ENCODE data around the gene HABP2. TPM values are rescaled to one million over a fixed set of nuclear protein-coding genes. Genes with fewer than 3 reads are reported as not detected.
A peak's percentile ranks its signal among the peaks of the same experiment; 100 is the strongest.

HABP2 gene
- total and polyA plus RNA-seq, 2 experiments from 2014 or later: 48.3 to 102 TPM

DNA sequence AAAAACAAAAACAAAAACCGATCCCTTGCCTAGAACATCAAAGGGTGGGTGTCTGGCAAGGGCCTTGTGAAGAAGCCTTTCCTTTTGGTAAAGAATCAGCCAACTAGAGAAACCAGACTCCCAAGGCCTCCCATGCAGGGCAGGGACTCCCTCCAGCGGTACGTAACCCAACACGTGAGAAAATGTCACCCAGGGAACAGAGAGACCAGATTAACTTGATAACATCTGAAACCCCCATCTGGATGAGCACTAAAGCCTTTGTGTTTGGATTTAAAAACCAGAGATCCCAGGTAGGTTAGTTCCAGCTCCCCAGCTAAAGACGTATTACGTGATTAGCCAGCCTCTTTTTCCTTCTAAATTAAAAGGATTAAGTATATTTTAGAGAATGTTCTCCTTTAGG, 3.0 kb upstream of the HABP2 start:
- Histone ChIP-seq H3K27ac (peak overlapping the region; percentile 38), H3K27me3 (no peaks in the 10 kb centered on the region), H3K4me3 (no peak overlapping the region), H2AFZ (no peak overlapping the region), H3K36me3 (replicated peaks; ENCODE audit: insufficient read depth, low read depth) (no peaks in the 10 kb centered on the region), H4K20me1 (ENCODE audit: insufficient read depth, poor library complexity, severe bottlenecking) (no peaks in the 10 kb centered on the region), H3K4me1 (ENCODE audit: insufficient read depth) (peaks cover 22% of the 10 kb centered on the region), H3K4me2 (no peak overlapping the region), H3K79me2 (peaks cover 13% of the 10 kb centered on the region), H3K9me2 (replicated peaks; ENCODE audit: insufficient read depth) (no peaks in the 10 kb centered on the region), H3K9me3 (ENCODE audit: low read depth) (no peaks in the 10 kb centered on the region)
- 70% methylated on average over 6 of the region's 6 CpGs for WGBS (ENCODE audit: low lambda C conversion rate, missing lambda C conversion rate)
- no peak for DNase-seq (ENCODE audit: low spot score)
- no peak for TF ChIP-seq EZH2 (IDR thresholded peaks at IDR 0.05; ENCODE audit: borderline replicate concordance)
- TF ChIP-seq, protein P1, sequence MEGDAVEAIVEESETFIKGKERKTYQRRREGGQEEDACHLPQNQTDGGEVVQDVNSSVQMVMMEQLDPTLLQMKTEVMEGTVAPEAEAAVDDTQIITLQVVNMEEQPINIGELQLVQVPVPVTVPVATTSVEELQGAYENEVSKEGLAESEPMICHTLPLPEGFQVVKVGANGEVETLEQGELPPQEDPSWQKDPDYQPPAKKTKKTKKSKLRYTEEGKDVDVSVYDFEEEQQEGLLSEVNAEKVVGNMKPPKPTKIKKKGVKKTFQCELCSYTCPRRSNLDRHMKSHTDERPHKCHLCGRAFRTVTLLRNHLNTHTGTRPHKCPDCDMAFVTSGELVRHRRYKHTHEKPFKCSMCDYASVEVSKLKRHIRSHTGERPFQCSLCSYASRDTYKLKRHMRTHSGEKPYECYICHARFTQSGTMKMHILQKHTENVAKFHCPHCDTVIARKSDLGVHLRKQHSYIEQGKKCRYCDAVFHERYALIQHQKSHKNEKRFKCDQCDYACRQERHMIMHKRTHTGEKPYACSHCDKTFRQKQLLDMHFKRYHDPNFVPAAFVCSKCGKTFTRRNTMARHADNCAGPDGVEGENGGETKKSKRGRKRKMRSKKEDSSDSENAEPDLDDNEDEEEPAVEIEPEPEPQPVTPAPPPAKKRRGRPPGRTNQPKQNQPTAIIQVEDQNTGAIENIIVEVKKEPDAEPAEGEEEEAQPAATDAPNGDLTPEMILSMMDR (IDR thresholded peaks at IDR 0.05; ENCODE audit: poor library complexity): no peak
- TF ChIP-seq EZH2phosphoT487 (IDR thresholded peaks at IDR 0.05; ENCODE audit: low read depth, severe bottlenecking, unreplicated experiment): no peak

DNA sequence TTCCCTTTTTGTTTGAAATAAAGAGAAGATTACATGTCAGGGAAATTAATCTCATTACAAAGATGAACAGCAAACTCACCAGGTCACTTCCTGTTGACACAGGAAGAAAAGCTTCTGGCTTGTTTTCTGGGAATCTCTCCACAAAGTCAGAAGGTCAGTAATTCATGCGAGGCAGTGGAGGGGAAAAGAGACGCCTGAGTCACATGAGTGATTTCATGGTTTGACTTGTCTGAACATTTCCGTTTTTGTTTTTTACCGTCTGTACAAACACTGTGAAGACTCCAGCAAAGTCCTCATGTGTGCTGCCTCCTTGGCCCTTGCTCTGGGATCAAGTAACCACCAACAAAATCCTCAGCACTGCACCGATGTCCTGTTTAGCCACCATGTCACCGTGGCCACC, 2.5 kb upstream of the HABP2 start:
- H3K27ac ChIP-seq: peak overlapping the region; percentile 38

DNA sequence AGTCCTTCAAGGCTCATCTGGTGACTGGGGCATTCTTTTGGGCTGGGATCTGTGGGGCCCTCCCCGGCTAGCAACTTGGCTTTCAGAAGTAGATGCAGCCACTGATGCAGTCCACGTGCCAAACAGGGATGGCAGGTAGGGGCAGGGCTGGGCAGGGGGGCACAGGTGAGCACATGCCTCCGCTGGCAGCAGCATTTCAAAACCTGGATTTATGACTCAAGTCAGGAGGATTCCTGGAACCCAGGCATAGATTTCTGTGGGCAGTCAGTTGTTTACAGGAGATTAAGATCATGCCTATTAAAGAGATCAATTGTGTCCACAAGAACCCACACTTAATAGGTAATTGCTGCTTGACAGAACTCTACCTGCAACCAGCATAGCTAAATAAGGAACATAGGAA, 839 bp upstream of the HABP2 start:
- peaks cover 38% of the 10 kb centered on the region for H3K4me1 ChIP-seq (ENCODE audit: insufficient read depth)
- no peaks in the 10 kb centered on the region for H3K36me3 ChIP-seq (replicated peaks; ENCODE audit: insufficient read depth, low read depth)
- peak overlapping the region; percentile 78 for H3K27ac ChIP-seq
- DNase-seq (ENCODE audit: low spot score): no peak
- H3K9me2 ChIP-seq (replicated peaks; ENCODE audit: insufficient read depth): no peaks in the 10 kb centered on the region
- 57% methylated on average over 3 of the region's 3 CpGs for WGBS (ENCODE audit: low lambda C conversion rate, missing lambda C conversion rate)
- no peaks in the 10 kb centered on the region for H4K20me1 ChIP-seq (ENCODE audit: insufficient read depth, poor library complexity, severe bottlenecking)
- no peak overlapping the region for H3K4me3 ChIP-seq
- peak overlapping the region; percentile 72 for H3K4me2 ChIP-seq
- H3K9me3 ChIP-seq (ENCODE audit: low read depth): no peaks in the 10 kb centered on the region
- H3K79me2 ChIP-seq: peaks cover 22% of the 10 kb centered on the region
- H2AFZ ChIP-seq: no peak overlapping the region
- TF ChIP-seq, protein P1 (IDR thresholded peaks at IDR 0.05; ENCODE audit: poor library complexity): no peak
- TF ChIP-seq EZH2 (IDR thresholded peaks at IDR 0.05; ENCODE audit: borderline replicate concordance): no peak
- TF ChIP-seq EZH2phosphoT487 (IDR thresholded peaks at IDR 0.05; ENCODE audit: low read depth, severe bottlenecking, unreplicated experiment): no peak
- H3K27me3 ChIP-seq: no peaks in the 10 kb centered on the region

More for the DNA sequence above, 2.5 kb upstream of the HABP2 start:
- H3K27me3 ChIP-seq: no peaks in the 10 kb centered on the region
- no peaks in the 10 kb centered on the region for H4K20me1 ChIP-seq (ENCODE audit: insufficient read depth, poor library complexity, severe bottlenecking)
- no peaks in the 10 kb centered on the region for H3K9me3 ChIP-seq (ENCODE audit: low read depth)
- H3K4me3 ChIP-seq: no peak overlapping the region
- H3K9me2 ChIP-seq (replicated peaks; ENCODE audit: insufficient read depth): no peaks in the 10 kb centered on the region
- peaks cover 13% of the 10 kb centered on the region for H3K79me2 ChIP-seq
- no peaks in the 10 kb centered on the region for H3K36me3 ChIP-seq (replicated peaks; ENCODE audit: insufficient read depth, low read depth)
- no peak for DNase-seq (ENCODE audit: low spot score)
- H3K4me2 ChIP-seq: no peak overlapping the region
- H2AFZ ChIP-seq: no peak overlapping the region
- 69% methylated on average over 6 of the region's 6 CpGs for WGBS (ENCODE audit: low lambda C conversion rate, missing lambda C conversion rate)
- H3K4me1 ChIP-seq (ENCODE audit: insufficient read depth): peaks cover 27% of the 10 kb centered on the region
- TF ChIP-seq EZH2phosphoT487 (IDR thresholded peaks at IDR 0.05; ENCODE audit: low read depth, severe bottlenecking, unreplicated experiment) (no peak), EZH2 (IDR thresholded peaks at IDR 0.05; ENCODE audit: borderline replicate concordance) (no peak)
- TF ChIP-seq, protein P1 (IDR thresholded peaks at IDR 0.05; ENCODE audit: poor library complexity): no peak

- peak overlapping the region; percentile 72 for H3K4me2 ChIP-seq
These were observed 296 bp downstream of the HABP2 start for GRCh38 chr10:113553149-113553548.

More at GRCh38 chr10:113553149-113553548, 296 bp downstream of the HABP2 start:
- TF ChIP-seq EZH2 (IDR thresholded peaks at IDR 0.05; ENCODE audit: borderline replicate concordance) (no peak), EZH2phosphoT487 (IDR thresholded peaks at IDR 0.05; ENCODE audit: low read depth, severe bottlenecking, unreplicated experiment) (no peak)
- TF ChIP-seq, protein P1 (IDR thresholded peaks at IDR 0.05; ENCODE audit: poor library complexity): no peak
- Histone ChIP-seq H4K20me1 (ENCODE audit: insufficient read depth, poor library complexity, severe bottlenecking) (no peaks in the 10 kb centered on the region), H3K36me3 (replicated peaks; ENCODE audit: insufficient read depth, low read depth) (no peaks in the 10 kb centered on the region), H3K79me2 (peaks cover 34% of the 10 kb centered on the region), H2AFZ (no peak overlapping the region), H3K27ac (peak overlapping the region; percentile 78), H3K27me3 (no peaks in the 10 kb centered on the region), H3K4me1 (ENCODE audit: insufficient read depth) (peaks cover 46% of the 10 kb centered on the region), H3K9me2 (replicated peaks; ENCODE audit: insufficient read depth) (no peaks in the 10 kb centered on the region), H3K4me3 (peak overlapping the region; percentile 2), H3K9me3 (ENCODE audit: low read depth) (no peaks in the 10 kb centered on the region)
- WGBS (ENCODE audit: low lambda C conversion rate, missing lambda C conversion rate): 63% methylated on average over 2 of the region's 2 CpGs
- DNase-seq (ENCODE audit: low spot score): no peak
